K562 (cell line): ENCODE results near the gene ERC2.

ENCODE experiments used
- HNRNPUL1 ChIP-seq: fragments of 200-400 bp; formaldehyde crosslinking; IDR thresholded peaks from 2 replicates; pipeline ENCODE4 v1.6.1; 2017; ENCODE audit warnings: low read length
- RFX5 ChIP-seq: IDR thresholded peaks from 2 replicates; pipeline ENCODE4 v1.6.1; 2011; ENCODE audit warnings: low read depth, mild to moderate bottlenecking, improper control_type of control experiment, low read length
- ZC3H4 ChIP-seq: sonication (generic); formaldehyde crosslinking; IDR thresholded peaks from 2 replicates; pipeline ENCODE4 v1.9.0; 2021; ENCODE audit warnings: missing genetic modification reagents, borderline replicate concordance
- TF ChIP-seq, protein P1 (sequence below): sonication (generic); formaldehyde crosslinking; IDR thresholded peaks from 2 replicates; pipeline ENCODE4 v1.8.0; 2022; ENCODE audit warnings: mild to moderate bottlenecking, low read depth, missing genetic modification reagents

DNA sequence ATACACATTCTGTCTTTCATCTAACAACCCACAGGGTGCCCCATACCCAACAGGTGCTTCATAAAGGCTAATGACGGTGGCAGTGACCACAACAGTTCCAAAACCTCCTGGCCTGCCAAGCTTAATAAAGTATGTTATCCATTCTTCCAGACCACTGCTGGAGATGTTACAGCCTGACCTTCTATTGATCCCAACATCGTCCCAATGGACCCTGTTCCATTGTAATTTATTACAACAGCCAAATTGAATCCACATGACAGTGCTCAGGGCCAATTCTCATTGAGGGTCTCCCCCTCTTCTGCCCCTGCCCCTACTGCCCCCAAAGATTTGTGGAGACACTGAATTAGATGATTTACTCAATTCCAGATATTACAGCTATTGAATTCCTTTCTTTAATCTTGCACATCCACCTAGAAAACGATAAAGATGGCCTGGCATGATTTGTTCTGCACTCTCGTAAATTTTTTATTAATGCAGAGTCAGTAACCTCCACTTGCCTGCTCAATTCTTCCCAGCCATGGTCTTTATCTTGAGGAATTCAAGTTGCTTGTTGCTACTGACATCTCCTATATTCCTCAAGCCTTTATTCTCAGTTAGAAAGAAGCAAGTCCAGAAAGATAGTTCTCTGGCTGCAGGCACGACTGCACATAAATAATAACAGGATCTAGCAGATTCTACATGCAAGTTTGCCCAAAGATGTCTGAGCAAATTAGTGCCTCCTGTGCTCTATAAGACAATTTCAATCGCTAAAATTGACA, 407.6 kb downstream of the ERC2 start:
- TF ChIP-seq, protein P1, sequence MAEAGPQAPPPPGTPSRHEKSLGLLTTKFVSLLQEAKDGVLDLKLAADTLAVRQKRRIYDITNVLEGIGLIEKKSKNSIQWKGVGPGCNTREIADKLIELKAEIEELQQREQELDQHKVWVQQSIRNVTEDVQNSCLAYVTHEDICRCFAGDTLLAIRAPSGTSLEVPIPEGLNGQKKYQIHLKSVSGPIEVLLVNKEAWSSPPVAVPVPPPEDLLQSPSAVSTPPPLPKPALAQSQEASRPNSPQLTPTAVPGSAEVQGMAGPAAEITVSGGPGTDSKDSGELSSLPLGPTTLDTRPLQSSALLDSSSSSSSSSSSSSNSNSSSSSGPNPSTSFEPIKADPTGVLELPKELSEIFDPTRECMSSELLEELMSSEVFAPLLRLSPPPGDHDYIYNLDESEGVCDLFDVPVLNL (CRISPR knock-in tag), result no peak
- TF ChIP-seq RFX5 (no peak), HNRNPUL1 (no peak), ZC3H4 (CRISPR knock-in tag) (no peak)
